ENCODE results near the gene PTPRN2.
"Not testable (repeated sequence)": the region's sequence is repeated elsewhere in the genome, so short reads cannot be mapped to it uniquely, and the experiment has no call there.

The PTPRN2 gene

DNA sequence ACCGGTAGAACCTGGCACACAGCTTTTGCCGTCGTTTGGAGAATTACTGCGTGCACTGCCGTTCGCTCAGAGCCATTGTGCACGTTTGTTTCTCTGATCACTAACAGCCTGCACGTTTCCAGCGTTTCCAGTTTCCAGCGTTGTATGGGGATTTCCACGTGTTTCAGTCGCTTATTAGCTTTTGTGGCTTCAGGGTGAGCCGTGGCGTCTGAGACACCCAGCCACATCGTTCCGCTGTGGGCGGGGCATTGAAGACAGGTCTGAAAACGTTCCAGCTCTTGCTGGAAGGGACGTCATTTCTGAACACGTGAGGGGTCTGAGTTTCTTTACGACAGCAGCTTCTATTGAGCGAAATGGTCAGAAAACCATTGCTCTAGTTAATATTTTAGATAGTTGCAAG lies 1086.0 kb downstream of the PTPRN2 start:
- DNase-seq, result peak in 1 of 2 experiments; percentile 36

DNA sequence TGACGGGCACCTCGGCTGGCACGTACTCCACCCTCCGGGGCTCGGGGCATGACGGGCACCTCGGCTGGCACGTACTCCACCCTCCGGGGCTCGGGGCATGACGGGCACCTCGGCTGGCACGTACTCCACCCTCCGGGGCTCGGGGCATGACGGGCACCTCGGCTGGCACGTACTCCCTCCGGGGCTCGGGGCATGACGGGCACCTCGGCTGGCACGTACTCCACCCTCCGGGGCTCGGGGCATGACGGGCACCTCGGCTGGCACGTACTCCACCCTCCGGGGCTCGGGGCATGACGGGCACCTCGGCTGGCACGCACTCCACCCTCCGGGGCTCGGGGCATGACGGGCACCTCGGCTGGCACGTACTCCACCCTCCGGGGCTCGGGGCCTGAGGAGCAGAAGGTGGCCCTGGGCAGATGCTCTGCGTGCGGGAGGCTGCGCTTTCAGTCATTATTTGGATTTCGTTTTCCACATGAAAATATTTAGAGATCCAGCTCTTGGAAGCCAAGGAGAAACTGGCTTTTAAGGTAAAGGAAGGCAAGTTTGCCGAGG lies 1086.6 kb downstream of the PTPRN2 start:
- not testable (repeated sequence) for DNase-seq

GRCh38 chr7:157500171-157500960 lies 1087.3 kb downstream of the PTPRN2 start:
- DNase-seq, result no peak

DNA sequence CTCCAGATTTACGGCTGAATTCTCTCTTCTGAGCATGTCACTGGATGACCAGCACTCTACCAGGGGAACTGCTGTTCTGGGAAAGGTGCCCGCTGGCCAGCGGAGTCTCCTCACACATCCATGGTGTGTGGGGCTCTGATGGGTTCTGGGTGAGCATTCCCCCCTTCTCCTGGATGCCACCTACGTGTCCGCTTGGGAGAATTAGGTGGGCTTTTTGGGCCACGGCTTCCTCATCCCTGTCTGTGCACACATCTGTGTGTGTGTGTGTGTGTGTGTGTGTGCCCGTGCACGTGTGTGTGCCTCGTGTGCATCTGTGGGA lies 1087.8 kb downstream of the PTPRN2 start:
- no peak for DNase-seq

- no peak for DNase-seq
Observed at GRCh38 chr7:157499121-157499834, 1088.3 kb downstream of the PTPRN2 start.

DNA sequence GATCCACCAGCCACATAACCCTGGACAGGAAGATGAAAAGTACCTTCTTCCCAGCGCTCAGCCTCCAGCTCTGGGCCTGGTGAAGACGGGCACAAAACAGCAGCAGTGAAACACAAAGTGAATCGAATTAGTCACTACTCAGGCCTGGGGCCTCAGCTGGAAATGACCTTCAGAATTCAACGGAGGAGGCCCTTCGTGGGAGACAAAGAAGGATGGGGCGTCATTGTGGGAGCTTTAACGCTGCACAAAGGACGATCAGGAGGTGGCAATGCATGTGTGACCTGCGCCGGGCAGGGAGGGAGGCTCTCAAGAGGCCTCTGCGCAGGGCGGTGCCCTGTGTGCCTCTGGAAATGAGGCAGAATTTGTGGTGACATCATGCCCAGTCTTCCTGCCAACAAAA lies 1089.0 kb downstream of the PTPRN2 start:
- DNase-seq, result no peak

GRCh38 chr7:157497744-157498651 lies 1089.6 kb downstream of the PTPRN2 start:
- no peak for DNase-seq

DNA sequence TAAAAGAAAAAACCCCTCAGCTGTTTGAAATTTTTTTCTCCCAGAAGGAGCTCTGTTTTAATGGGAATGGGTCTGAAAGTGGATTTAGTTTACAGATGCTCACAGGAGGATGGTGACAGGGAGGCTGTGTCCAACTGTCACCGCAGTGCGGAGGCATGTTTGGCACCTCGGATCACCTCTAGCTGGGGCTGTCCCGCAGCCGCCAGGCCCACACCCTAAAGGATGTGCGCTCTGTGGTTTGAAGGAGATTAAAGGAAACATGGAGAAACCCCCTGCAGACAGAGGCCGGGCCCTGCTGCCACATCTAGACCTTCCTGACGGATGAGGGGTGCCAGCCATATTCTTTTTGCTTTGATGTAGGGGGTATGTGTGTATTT lies 1090.3 kb downstream of the PTPRN2 start:
- no peak for DNase-seq

DNA sequence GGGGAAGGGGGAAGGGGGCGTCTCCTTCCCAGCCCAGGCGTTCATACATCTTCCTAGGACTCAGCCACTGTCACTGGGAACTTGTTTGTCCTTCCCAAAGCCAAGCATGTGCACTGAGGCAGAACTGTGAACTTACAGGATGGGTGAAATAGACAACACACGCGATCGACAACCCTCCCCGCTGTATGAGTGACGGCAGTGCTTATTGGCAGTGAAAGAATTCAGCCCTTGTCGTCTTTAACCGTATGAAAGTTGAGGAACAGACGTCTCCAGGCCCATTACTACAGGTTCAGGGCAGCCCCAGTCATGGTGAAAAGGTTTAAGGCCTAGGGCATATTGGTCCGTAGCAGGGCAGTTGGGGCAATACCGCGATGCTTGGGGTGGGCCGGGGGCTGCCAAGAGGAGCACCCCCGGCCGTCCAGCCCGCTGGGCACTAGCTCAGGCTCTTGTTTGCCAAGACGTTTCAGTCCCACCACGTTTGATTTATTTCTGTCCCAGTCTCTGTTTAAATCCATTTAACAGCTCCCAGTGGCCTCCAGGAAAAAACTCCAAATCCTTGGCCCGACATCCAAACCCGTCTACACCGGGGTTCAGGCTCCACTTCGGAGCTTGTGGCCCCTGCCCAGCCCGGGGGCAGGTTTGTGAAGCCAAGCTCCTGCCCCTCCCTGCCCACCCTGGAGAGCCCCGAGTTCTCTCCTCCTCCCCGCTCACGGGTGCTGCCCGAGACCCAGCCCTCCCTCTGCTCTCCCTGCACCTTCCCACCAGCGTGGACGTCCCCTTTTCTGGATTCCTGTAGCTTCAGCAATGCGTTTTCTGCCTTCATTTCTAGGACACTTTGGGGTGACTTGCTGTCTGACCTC lies 1091.0 kb downstream of the PTPRN2 start:
- no peak for DNase-seq

GRCh38 chr7:157495594-157495993 lies 1092.0 kb downstream of the PTPRN2 start:
- no peak for DNase-seq

GRCh38 chr7:157495177-157495553 lies 1092.5 kb downstream of the PTPRN2 start:
- no peak for DNase-seq

GRCh38 chr7:157494506-157495176 lies 1093.0 kb downstream of the PTPRN2 start:
- DNase-seq, result no peak

GRCh38 chr7:157493776-157494175 lies 1093.8 kb downstream of the PTPRN2 start:
- no peak for DNase-seq

- DNase-seq, result no peak
Observed at GRCh38 chr7:157493017-157493416, 1094.6 kb downstream of the PTPRN2 start.

- DNase-seq, result peak in 1 of 2 experiments; percentile 49
Observed at GRCh38 chr7:157490465-157490912, 1097.1 kb downstream of the PTPRN2 start.

DNA sequence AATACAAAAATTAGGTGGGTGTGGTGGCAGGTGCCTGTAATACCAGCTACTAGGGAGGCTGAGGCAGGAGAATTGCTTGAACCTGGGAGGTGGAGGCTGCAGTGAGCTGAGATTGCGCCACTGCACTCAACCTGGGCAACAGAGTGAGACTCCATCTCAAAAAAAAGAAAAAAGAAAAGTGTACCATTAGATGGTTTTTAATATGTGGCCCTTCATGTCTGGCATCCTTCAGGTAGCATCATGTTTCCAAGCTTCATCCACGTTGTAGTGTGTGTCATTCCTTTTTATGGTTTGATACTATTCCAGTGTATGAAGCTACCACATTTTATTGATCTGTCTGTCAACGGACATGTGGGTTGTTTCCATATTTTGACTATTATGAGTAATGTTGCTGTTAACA lies 1097.8 kb downstream of the PTPRN2 start:
- DNase-seq, result not testable (repeated sequence)
